ENCODE measurements around the gene KIZ. TPM values are rescaled to one million over a fixed set of nuclear protein-coding genes. Genes with fewer than 3 reads are reported as not detected.

Gene KIZ
- total RNA-seq, 1 donor = 31.3 TPM

GRCh38 chr20:21203088-21203656 is 77.3 kb downstream of the KIZ start:
- Histone ChIP-seq H3K9me3 (ENCODE audit: low read depth, low read length) (no peaks in the 10 kb centered on the region), H3K4me1 (ENCODE audit: insufficient read depth, low read length) (no peaks in the 10 kb centered on the region), H3K27me3 (ENCODE audit: insufficient read depth, low read length) (no peaks in the 10 kb centered on the region), H3K4me3 (ENCODE audit: low read length) (no peak overlapping the region)

- H3K4me3 ChIP-seq (ENCODE audit: low read length) = no peak overlapping the region
- no peaks in the 10 kb centered on the region for H3K4me1 ChIP-seq (ENCODE audit: insufficient read depth, low read length)
- no peaks in the 10 kb centered on the region for H3K27me3 ChIP-seq (ENCODE audit: insufficient read depth, low read length)
- H3K9me3 ChIP-seq (ENCODE audit: low read depth, low read length) = no peaks in the 10 kb centered on the region
Measured at GRCh38 chr20:21206584-21206983, 80.7 kb downstream of the KIZ start.

GRCh38 chr20:21208999-21209398 is 83.1 kb downstream of the KIZ start:
- Histone ChIP-seq H3K4me1 (ENCODE audit: insufficient read depth, low read length) (no peaks in the 10 kb centered on the region), H3K9me3 (ENCODE audit: low read depth, low read length) (no peaks in the 10 kb centered on the region), H3K27me3 (ENCODE audit: insufficient read depth, low read length) (no peaks in the 10 kb centered on the region), H3K4me3 (ENCODE audit: low read length) (no peak overlapping the region)

DNA sequence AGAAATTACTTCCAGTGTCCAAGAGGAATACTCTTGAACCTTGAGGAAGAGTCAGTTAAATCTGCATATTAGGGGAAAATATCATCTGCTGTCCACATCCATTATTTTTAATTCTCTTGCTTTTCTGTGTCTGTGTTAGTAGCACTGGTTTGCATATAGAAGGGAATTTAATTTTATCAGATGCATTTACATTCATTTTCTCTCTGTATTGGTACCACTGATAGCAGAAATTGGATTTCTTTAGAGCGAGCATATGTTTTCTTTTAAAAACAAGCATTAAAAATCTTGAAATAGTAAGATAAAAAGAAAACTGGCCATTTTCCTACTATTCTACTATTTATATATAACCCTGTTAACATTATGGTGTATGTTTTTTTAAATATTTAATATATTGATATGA is 83.8 kb downstream of the KIZ start:
- H3K4me3 ChIP-seq (ENCODE audit: low read length) = no peak overlapping the region
- H3K4me1 ChIP-seq (ENCODE audit: insufficient read depth, low read length) = no peaks in the 10 kb centered on the region
- no peaks in the 10 kb centered on the region for H3K27me3 ChIP-seq (ENCODE audit: insufficient read depth, low read length)
- no peaks in the 10 kb centered on the region for H3K9me3 ChIP-seq (ENCODE audit: low read depth, low read length)

GRCh38 chr20:21213691-21214090 is 87.8 kb downstream of the KIZ start:
- H3K9me3 ChIP-seq (ENCODE audit: low read depth, low read length) = no peaks in the 10 kb centered on the region
- H3K27me3 ChIP-seq (ENCODE audit: insufficient read depth, low read length) = no peaks in the 10 kb centered on the region
- no peaks in the 10 kb centered on the region for H3K4me1 ChIP-seq (ENCODE audit: insufficient read depth, low read length)
- no peak overlapping the region for H3K4me3 ChIP-seq (ENCODE audit: low read length)

DNA sequence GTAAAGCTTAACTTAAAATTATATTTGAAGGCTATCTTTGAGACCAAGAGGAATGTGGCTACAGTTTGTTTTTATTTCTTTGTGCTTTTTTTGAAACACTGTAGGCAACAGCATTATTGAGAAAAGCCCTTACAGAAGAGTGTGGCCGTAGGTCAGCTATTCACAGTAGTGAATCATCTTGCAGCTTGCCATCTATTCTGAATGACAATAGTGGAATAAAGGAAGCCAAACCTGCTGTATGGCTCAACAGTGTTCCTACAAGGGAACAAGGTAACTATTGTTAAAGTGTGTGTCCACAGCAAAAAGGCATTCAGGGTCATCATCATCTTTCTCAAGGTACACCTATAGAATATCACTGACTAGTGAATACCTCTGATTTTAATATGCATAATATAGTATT is 88.5 kb downstream of the KIZ start:
- H3K4me3 ChIP-seq (ENCODE audit: low read length) = no peak overlapping the region
- H3K4me1 ChIP-seq (ENCODE audit: insufficient read depth, low read length) = no peaks in the 10 kb centered on the region
- no peaks in the 10 kb centered on the region for H3K27me3 ChIP-seq (ENCODE audit: insufficient read depth, low read length)
- no peaks in the 10 kb centered on the region for H3K9me3 ChIP-seq (ENCODE audit: low read depth, low read length)

DNA sequence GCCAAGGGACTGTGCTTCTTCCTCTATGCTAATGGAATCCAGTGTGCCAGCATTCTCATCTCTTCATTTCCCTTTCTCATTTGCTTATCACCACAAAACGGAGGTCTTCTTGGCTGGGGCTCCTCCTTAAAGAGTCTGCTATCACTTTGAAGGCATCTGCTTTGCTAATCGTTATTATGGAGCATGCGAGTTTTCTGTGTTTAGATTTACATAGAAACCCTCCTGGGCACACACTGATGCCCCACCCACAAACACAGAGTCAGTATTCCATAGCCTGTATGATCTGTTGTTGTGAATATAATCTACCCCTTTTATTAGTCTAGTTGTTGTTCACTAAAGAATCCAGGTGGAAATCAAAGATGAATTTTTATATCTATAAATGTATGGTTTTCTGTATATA is 93.8 kb downstream of the KIZ start:
- Histone ChIP-seq H3K4me1 (ENCODE audit: insufficient read depth, low read length) (no peaks in the 10 kb centered on the region), H3K4me3 (ENCODE audit: low read length) (no peak overlapping the region), H3K27me3 (ENCODE audit: insufficient read depth, low read length) (no peaks in the 10 kb centered on the region), H3K9me3 (ENCODE audit: low read depth, low read length) (no peaks in the 10 kb centered on the region)

- Histone ChIP-seq H3K4me3 (ENCODE audit: low read length) (no peak overlapping the region), H3K4me1 (ENCODE audit: insufficient read depth, low read length) (peaks cover 4% of the 10 kb centered on the region), H3K27me3 (ENCODE audit: insufficient read depth, low read length) (no peaks in the 10 kb centered on the region), H3K9me3 (ENCODE audit: low read depth, low read length) (no peaks in the 10 kb centered on the region)
Measured at GRCh38 chr20:21224217-21224616, 98.3 kb downstream of the KIZ start.

GRCh38 chr20:21225215-21225947 is 99.5 kb downstream of the KIZ start:
- Histone ChIP-seq H3K4me1 (ENCODE audit: insufficient read depth, low read length) (peaks cover 4% of the 10 kb centered on the region), H3K4me3 (ENCODE audit: low read length) (no peak overlapping the region)

GRCh38 chr20:21228511-21228910 is 102.6 kb downstream of the KIZ start:
- H3K4me1 ChIP-seq (ENCODE audit: insufficient read depth, low read length) = peaks cover 4% of the 10 kb centered on the region
- H3K9me3 ChIP-seq (ENCODE audit: low read depth, low read length) = no peaks in the 10 kb centered on the region
- H3K27me3 ChIP-seq (ENCODE audit: insufficient read depth, low read length) = no peaks in the 10 kb centered on the region
- no peak overlapping the region for H3K4me3 ChIP-seq (ENCODE audit: low read length)

More at GRCh38 chr20:21225215-21225947, 99.5 kb downstream of the KIZ start:
- H3K9me3 ChIP-seq (ENCODE audit: low read depth, low read length) = no peaks in the 10 kb centered on the region
- H3K27me3 ChIP-seq (ENCODE audit: insufficient read depth, low read length) = no peaks in the 10 kb centered on the region

GRCh38 chr20:21229163-21229562 is 103.3 kb downstream of the KIZ start:
- peaks cover 4% of the 10 kb centered on the region for H3K4me1 ChIP-seq (ENCODE audit: insufficient read depth, low read length)
- no peaks in the 10 kb centered on the region for H3K9me3 ChIP-seq (ENCODE audit: low read depth, low read length)
- H3K27me3 ChIP-seq (ENCODE audit: insufficient read depth, low read length) = no peaks in the 10 kb centered on the region
- no peak overlapping the region for H3K4me3 ChIP-seq (ENCODE audit: low read length)

DNA sequence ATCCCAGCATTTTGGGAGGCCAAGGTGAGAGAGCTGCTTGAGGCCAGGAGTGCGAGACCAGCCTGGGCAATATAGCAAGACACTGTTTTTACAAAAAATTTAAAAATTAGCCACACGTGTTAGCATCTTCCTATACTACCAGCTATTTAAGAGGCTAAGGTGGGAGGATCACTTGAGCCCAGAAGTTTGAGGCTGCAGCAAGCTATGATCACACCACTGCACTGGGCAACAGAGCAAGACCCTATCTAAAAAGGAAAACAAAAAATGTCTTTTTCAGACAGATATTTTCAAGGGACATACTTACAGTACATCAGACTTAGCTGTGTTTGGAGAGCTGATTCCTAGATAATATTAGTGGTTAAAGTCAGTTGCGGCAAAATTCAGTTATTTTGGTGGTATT is 104.3 kb downstream of the KIZ start:
- Histone ChIP-seq H3K4me1 (ENCODE audit: insufficient read depth, low read length) (peaks cover 4% of the 10 kb centered on the region), H3K4me3 (ENCODE audit: low read length) (no peak overlapping the region), H3K9me3 (ENCODE audit: low read depth, low read length) (no peaks in the 10 kb centered on the region), H3K27me3 (ENCODE audit: insufficient read depth, low read length) (no peaks in the 10 kb centered on the region)

DNA sequence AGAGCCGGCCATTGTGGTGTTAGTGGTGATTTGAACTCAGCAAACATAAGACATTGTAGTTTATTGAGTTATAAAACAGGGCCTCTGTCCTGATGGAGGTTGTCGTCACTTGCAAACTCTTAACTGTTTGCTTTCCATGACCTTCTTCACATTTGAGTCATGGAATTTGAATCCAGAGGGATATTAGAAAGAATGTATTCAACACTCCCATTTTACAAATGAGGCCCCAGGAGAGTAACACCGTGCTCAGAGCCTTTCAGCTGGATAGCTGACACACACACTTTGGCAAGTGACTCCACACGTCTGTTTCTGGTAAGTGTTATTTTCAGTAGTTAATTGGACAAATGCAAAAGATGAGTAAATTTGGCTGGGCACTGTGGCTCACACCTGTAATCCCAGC is 104.8 kb downstream of the KIZ start:
- Histone ChIP-seq H3K4me1 (ENCODE audit: insufficient read depth, low read length) (peaks cover 5% of the 10 kb centered on the region), H3K9me3 (ENCODE audit: low read depth, low read length) (no peaks in the 10 kb centered on the region), H3K27me3 (ENCODE audit: insufficient read depth, low read length) (no peaks in the 10 kb centered on the region), H3K4me3 (ENCODE audit: low read length) (no peak overlapping the region)

- Histone ChIP-seq H3K9me3 (ENCODE audit: low read depth, low read length) (no peaks in the 10 kb centered on the region), H3K4me1 (ENCODE audit: insufficient read depth, low read length) (peaks cover 9% of the 10 kb centered on the region), H3K4me3 (ENCODE audit: low read length) (no peak overlapping the region), H3K27me3 (ENCODE audit: insufficient read depth, low read length) (no peaks in the 10 kb centered on the region)
Measured at GRCh38 chr20:21232546-21233280, 106.8 kb downstream of the KIZ start.

DNA sequence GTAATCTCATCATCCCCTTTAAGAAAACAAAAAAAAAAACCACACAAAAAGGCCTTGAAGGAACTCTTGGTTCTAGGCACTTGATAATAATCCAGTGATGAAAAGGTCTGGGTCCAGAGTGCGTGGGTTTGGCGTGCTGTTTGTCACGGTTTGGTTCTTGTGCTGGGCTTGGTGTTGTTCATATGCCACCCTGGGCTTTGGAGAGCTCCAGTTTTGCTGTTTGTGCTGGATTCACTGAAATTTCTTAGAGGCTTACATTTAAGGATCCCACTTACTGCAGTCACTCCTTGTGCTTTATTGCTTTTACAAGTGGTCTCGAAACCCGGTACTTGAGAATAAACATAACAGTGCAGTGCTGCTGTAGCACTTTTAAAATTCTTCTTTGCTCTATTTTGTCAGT is 108.4 kb downstream of the KIZ start:
- no peak overlapping the region for H3K4me3 ChIP-seq (ENCODE audit: low read length)
- H3K27me3 ChIP-seq (ENCODE audit: insufficient read depth, low read length) = no peaks in the 10 kb centered on the region
- no peaks in the 10 kb centered on the region for H3K9me3 ChIP-seq (ENCODE audit: low read depth, low read length)

More for the DNA sequence above, 108.4 kb downstream of the KIZ start:
- H3K4me1 ChIP-seq (ENCODE audit: insufficient read depth, low read length) = peaks cover 5% of the 10 kb centered on the region

Measured in mononuclear cell (primary cell).